Mesendoderm (in vitro differentiated cells): ENCODE data around the gene KLHL29.

Source experiments
- DNase-seq: peaks from one replicate; pipeline ENCODE4 v3.0.0; 2013
- H2AK5ac ChIP-seq: 2 replicates; pipeline ENCODE4 v1.6.1; 2013; ENCODE audit warnings: low read length, inconsistent platforms
- H2BK120ac ChIP-seq: 2 replicates; pipeline ENCODE4 v1.6.1; 2013; ENCODE audit warnings: low read depth, mild to moderate bottlenecking, low read length, moderate library complexity, mixed read lengths
- H2BK15ac ChIP-seq: replicated peaks from 2 replicates; pipeline ENCODE4 v1.6.1; 2013; ENCODE audit warnings: low read depth, mild to moderate bottlenecking, moderate library complexity
- H2BK5ac ChIP-seq: 2 replicates; pipeline ENCODE4 v1.6.1; 2013; ENCODE audit warnings: low read length, inconsistent platforms
- H3K18ac ChIP-seq: 2 replicates; pipeline ENCODE4 v1.6.1; 2013; ENCODE audit warnings: mild to moderate bottlenecking, low read length, mixed read lengths
- H3K23ac ChIP-seq: one replicate; pipeline ENCODE4 v1.6.1; 2013; ENCODE audit warnings: low read length
- H3K27ac ChIP-seq: 2 replicates; pipeline ENCODE4 v1.5.1; 2013; ENCODE audit warnings: low read depth, mild to moderate bottlenecking, inconsistent platforms, low read length, moderate library complexity
- H3K27me3 ChIP-seq: 2 replicates; pipeline ENCODE4 v1.6.1; 2013; ENCODE audit warnings: low read length, control low read depth, mild to moderate bottlenecking, inconsistent platforms; ENCODE audit not compliant: insufficient read depth, poor library complexity
- H3K36me3 ChIP-seq: 2 replicates; pipeline ENCODE4 v1.6.1; 2013; ENCODE audit warnings: low read length, inconsistent platforms; ENCODE audit not compliant: control insufficient read depth, insufficient read depth
- H3K4ac ChIP-seq: one replicate; pipeline ENCODE4 v1.6.1; 2013; ENCODE audit warnings: low read depth, mild to moderate bottlenecking, low read length, moderate library complexity
- H3K4me1 ChIP-seq: 2 replicates; pipeline ENCODE4 v1.6.1; 2013; ENCODE audit warnings: low read depth, low read length, inconsistent platforms; ENCODE audit not compliant: control insufficient read depth
- H3K4me2 ChIP-seq: 2 replicates; pipeline ENCODE4 v1.6.1; 2013; ENCODE audit warnings: low read length
- H3K4me3 ChIP-seq: 2 replicates; pipeline ENCODE4 v1.5.1; 2013; ENCODE audit warnings: mild to moderate bottlenecking, low read length
- H3K56ac ChIP-seq: one replicate; pipeline ENCODE4 v1.6.1; 2013; ENCODE audit warnings: low read length
- H3K79me1 ChIP-seq: 2 replicates; pipeline ENCODE4 v1.6.1; 2013; ENCODE audit warnings: low read length, inconsistent platforms
- H3K79me2 ChIP-seq: 2 replicates; pipeline ENCODE4 v1.6.1; 2013; ENCODE audit warnings: mild to moderate bottlenecking, low read length; ENCODE audit not compliant: control insufficient read depth, insufficient read depth
- H3K9ac ChIP-seq: 2 replicates; pipeline ENCODE4 v1.6.1; 2013; ENCODE audit warnings: low read length, inconsistent platforms
- H4K5ac ChIP-seq: one replicate; pipeline ENCODE4 v1.6.1; 2013; ENCODE audit warnings: low read length
- H4K8ac ChIP-seq: one replicate; pipeline ENCODE4 v1.6.1; 2013; ENCODE audit warnings: low read depth, mild to moderate bottlenecking, control low read depth, low read length, moderate library complexity
- WGBS: extraction: QIAGEN DNeasy Blood & Tissue Kit; methylation state at CpG from one replicate; pipeline ENCODE4 v1.1.7; 2013; ENCODE audit warnings: low lambda C conversion rate, missing lambda C conversion rate; ENCODE audit not compliant: insufficient coverage; ENCODE audit errors: extremely low coverage; 5-methylcytosine and 5-hydroxymethylcytosine counted together

KLHL29 gene

GRCh38 chr2:23449413-23449812, 64.4 kb downstream of the KLHL29 start:
- Histone ChIP-seq H3K27ac (no peak overlapping the region), H3K18ac (no peak overlapping the region), H3K79me2 (no peaks in the 10 kb centered on the region), H3K4me3 (no peak overlapping the region), H2AK5ac (no peak overlapping the region), H2BK5ac (no peak overlapping the region), H3K4ac (no peak overlapping the region), H3K23ac (no peak overlapping the region), H3K79me1 (no peaks in the 10 kb centered on the region), H2BK120ac (no peak overlapping the region), H3K56ac (no peak overlapping the region), H3K4me1 (no peaks in the 10 kb centered on the region), H3K4me2 (no peak overlapping the region), H3K27me3 (no peaks in the 10 kb centered on the region), H4K8ac (no peak overlapping the region), H3K36me3 (no peaks in the 10 kb centered on the region), H2BK15ac (no peak overlapping the region), H3K9ac (no peak overlapping the region), H4K5ac (no peak overlapping the region)
- DNase-seq, result no peak

GRCh38 chr2:23449831-23450331, 64.9 kb downstream of the KLHL29 start:
- Histone ChIP-seq H4K8ac (no peak overlapping the region), H3K79me1 (no peaks in the 10 kb centered on the region), H2BK15ac (no peak overlapping the region), H2BK5ac (no peak overlapping the region), H3K27me3 (no peaks in the 10 kb centered on the region), H3K4me1 (no peaks in the 10 kb centered on the region), H3K9ac (no peak overlapping the region), H2AK5ac (no peak overlapping the region), H2BK120ac (no peak overlapping the region), H4K5ac (no peak overlapping the region), H3K4me3 (no peak overlapping the region), H3K18ac (no peak overlapping the region), H3K27ac (no peak overlapping the region), H3K23ac (no peak overlapping the region), H3K36me3 (no peaks in the 10 kb centered on the region), H3K79me2 (no peaks in the 10 kb centered on the region), H3K56ac (no peak overlapping the region), H3K4me2 (no peak overlapping the region), H3K4ac (no peak overlapping the region)
- no CpG with 5 or more reads among the region's 14 CpGs for WGBS
- DNase-seq, result no peak

- no peak overlapping the region for H3K23ac ChIP-seq
- no peak overlapping the region for H3K9ac ChIP-seq
- H3K79me2 ChIP-seq, result no peaks in the 10 kb centered on the region
- no peaks in the 10 kb centered on the region for H3K79me1 ChIP-seq
- H3K18ac ChIP-seq, result no peak overlapping the region
- no peak overlapping the region for H2BK5ac ChIP-seq
- H3K36me3 ChIP-seq, result no peaks in the 10 kb centered on the region
- H2BK15ac ChIP-seq, result no peak overlapping the region
- no peak for DNase-seq
- H3K4me3 ChIP-seq, result no peak overlapping the region
- no peak overlapping the region for H3K56ac ChIP-seq
- no peak overlapping the region for H3K27ac ChIP-seq
- H4K8ac ChIP-seq, result no peak overlapping the region
- H4K5ac ChIP-seq, result no peak overlapping the region
- no peaks in the 10 kb centered on the region for H3K4me1 ChIP-seq
- no peaks in the 10 kb centered on the region for H3K27me3 ChIP-seq
- H3K4me2 ChIP-seq, result no peak overlapping the region
- no peak overlapping the region for H2AK5ac ChIP-seq
- no peak overlapping the region for H3K4ac ChIP-seq
- WGBS, result no CpG with 5 or more reads among the region's 5 CpGs
- no peak overlapping the region for H2BK120ac ChIP-seq
These were observed 67.4 kb downstream of the KLHL29 start for GRCh38 chr2:23452372-23452771.

- H3K36me3 ChIP-seq, result no peaks in the 10 kb centered on the region
- no peak overlapping the region for H4K8ac ChIP-seq
- no peak overlapping the region for H2BK15ac ChIP-seq
- H3K79me1 ChIP-seq, result no peaks in the 10 kb centered on the region
- no peak overlapping the region for H3K56ac ChIP-seq
- H3K4me1 ChIP-seq, result no peaks in the 10 kb centered on the region
- no peak overlapping the region for H3K9ac ChIP-seq
- no peak overlapping the region for H4K5ac ChIP-seq
- no peak overlapping the region for H3K23ac ChIP-seq
- no peak overlapping the region for H2BK120ac ChIP-seq
- no peak overlapping the region for H2AK5ac ChIP-seq
- H3K18ac ChIP-seq, result no peak overlapping the region
- H3K27me3 ChIP-seq, result no peaks in the 10 kb centered on the region
- H3K4ac ChIP-seq, result no peak overlapping the region
- no peak overlapping the region for H3K4me2 ChIP-seq
- H3K27ac ChIP-seq, result no peak overlapping the region
- no peaks in the 10 kb centered on the region for H3K79me2 ChIP-seq
- H3K4me3 ChIP-seq, result no peak overlapping the region
- DNase-seq, result no peak
- H2BK5ac ChIP-seq, result no peak overlapping the region
- no CpG with 5 or more reads among the region's 9 CpGs for WGBS
These were observed 68.0 kb downstream of the KLHL29 start for GRCh38 chr2:23452853-23453420.

GRCh38 chr2:23453432-23453831, 68.5 kb downstream of the KLHL29 start:
- Histone ChIP-seq H3K4me2 (no peak overlapping the region), H3K79me1 (no peaks in the 10 kb centered on the region), H3K9ac (no peak overlapping the region), H2BK5ac (no peak overlapping the region), H3K36me3 (no peaks in the 10 kb centered on the region), H4K5ac (no peak overlapping the region), H3K4me1 (no peaks in the 10 kb centered on the region), H3K56ac (no peak overlapping the region), H3K27me3 (no peaks in the 10 kb centered on the region), H3K4me3 (no peak overlapping the region), H3K79me2 (no peaks in the 10 kb centered on the region), H3K23ac (no peak overlapping the region), H2AK5ac (no peak overlapping the region), H3K27ac (no peak overlapping the region), H2BK120ac (no peak overlapping the region), H4K8ac (no peak overlapping the region), H2BK15ac (no peak overlapping the region), H3K4ac (no peak overlapping the region), H3K18ac (no peak overlapping the region)
- no CpG with 5 or more reads among the region's 8 CpGs for WGBS
- no peak for DNase-seq

- Histone ChIP-seq H3K4me3 (no peak overlapping the region), H3K27ac (no peak overlapping the region), H2AK5ac (no peak overlapping the region), H3K9ac (no peak overlapping the region), H2BK15ac (no peak overlapping the region), H3K4me1 (no peaks in the 10 kb centered on the region), H3K36me3 (no peaks in the 10 kb centered on the region), H3K4ac (no peak overlapping the region), H3K56ac (no peak overlapping the region), H2BK5ac (no peak overlapping the region), H3K18ac (no peak overlapping the region), H3K27me3 (no peaks in the 10 kb centered on the region), H3K79me1 (no peaks in the 10 kb centered on the region), H4K5ac (no peak overlapping the region), H3K23ac (no peak overlapping the region), H3K4me2 (no peak overlapping the region), H3K79me2 (no peaks in the 10 kb centered on the region), H2BK120ac (no peak overlapping the region), H4K8ac (no peak overlapping the region)
- no peak for DNase-seq
- 100% methylated on average over 2 of the region's 10 CpGs for WGBS
These were observed 69.0 kb downstream of the KLHL29 start for GRCh38 chr2:23453836-23454460.
